GM12801 (cell line): ENCODE data around the gene CFAP74.

Experiments
- CTCF ChIP-seq: IDR thresholded peaks from one replicate; pipeline ENCODE4 v1.5.1; 2011; ENCODE audit warnings: control low read depth; ENCODE audit not compliant: insufficient read length; ENCODE audit errors: extremely low read depth

Gene CFAP74

DNA sequence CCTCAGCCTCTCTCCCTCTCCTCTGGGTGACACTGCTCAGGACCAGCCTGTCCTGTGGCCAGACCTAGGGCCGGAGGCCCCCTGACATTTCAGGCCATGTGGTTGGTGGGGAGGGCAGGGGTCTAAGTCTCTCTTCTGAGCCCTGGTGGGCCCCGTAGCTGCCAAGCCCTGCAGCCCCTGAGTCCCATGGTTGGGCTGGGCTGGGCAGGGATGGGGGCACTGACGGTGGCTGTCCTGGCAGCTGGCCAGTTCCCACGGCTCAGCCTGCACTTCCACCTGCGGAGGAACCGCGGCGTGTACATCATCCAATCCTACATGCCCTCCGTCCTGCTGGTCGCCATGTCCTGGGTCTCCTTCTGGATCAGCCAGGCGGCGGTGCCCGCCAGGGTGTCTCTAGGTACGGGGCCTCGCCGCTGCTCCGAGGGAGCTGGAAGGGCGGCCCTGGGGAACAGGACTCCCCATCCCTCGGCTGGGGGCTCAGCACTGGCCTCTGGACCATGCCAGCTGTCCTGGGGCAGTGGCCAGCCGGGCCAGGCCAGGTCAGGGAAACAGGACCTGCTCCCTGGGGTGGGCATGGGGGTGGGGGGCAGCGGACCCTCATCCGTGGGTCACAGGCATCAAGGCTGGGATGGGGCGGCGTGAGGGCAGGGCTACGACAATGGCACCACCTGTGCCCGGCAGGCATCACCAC is 25.4 kb upstream of the CFAP74 start:
- no peak for TF ChIP-seq CTCF

- no peak for TF ChIP-seq CTCF
Measured at GRCh38 chr1:2027961-2028583, 24.5 kb upstream of the CFAP74 start.

DNA sequence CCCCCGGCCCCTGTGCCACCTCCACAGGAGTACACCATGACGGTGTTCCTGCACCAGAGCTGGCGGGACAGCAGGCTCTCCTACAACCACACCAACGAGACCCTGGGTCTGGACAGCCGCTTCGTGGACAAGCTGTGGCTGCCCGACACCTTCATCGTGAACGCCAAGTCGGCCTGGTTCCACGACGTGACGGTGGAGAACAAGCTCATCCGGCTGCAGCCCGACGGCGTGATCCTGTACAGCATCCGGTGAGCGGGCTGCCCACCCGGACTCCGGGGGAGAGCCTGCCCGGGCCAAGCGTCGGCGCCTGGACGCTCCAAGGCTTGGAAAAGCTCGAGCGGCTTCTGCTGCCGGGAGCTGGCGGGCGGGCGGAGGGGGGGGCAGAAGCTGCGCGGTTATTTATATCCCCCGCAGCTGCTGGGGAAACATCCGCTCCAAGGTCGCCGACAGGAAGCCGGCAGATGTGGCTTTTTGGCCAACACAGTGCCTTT is 21.9 kb upstream of the CFAP74 start:
- no peak for TF ChIP-seq CTCF

DNA sequence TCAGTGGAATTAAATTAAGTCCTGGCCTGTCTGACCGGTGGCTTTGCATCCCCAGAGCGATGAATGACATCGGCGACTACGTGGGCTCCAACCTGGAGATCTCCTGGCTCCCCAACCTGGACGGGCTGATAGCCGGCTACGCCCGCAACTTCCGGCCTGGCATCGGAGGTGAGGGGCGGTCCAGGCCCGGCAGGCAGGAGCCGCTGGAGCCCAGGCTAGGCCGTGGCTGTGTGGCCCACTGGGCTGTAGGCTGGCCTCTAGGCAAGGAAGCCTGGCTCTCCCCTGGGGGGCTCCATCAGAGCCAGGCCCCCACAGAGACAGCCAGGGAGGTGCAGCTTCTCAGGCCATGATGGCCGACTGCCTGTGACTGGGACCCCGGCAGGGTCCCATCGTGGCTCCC is 21.3 kb upstream of the CFAP74 start:
- TF ChIP-seq CTCF, result no peak

GRCh38 chr1:2024451-2024850 is 20.9 kb upstream of the CFAP74 start:
- no peak for TF ChIP-seq CTCF

DNA sequence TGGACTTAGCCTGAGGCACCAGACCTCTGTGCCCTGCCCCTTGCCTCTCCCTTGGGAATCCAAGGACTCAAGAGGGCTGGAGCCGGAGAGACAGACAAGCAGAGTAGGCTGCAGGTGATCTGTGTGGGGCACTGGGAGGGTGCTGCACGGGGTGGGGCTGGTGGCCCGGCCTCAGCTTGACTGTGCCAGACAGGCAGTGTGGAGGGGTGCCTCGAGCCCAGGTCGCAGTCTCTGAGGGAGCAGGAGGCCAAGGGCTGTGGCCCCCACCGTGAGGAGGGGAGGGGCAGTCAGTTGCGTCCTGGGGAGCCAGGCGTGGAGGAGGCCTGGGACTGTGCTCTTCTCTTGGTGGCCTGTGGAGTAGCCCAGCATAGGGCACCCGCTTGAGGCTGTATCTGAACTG is 19.6 kb upstream of the CFAP74 start:
- no peak for TF ChIP-seq CTCF

DNA sequence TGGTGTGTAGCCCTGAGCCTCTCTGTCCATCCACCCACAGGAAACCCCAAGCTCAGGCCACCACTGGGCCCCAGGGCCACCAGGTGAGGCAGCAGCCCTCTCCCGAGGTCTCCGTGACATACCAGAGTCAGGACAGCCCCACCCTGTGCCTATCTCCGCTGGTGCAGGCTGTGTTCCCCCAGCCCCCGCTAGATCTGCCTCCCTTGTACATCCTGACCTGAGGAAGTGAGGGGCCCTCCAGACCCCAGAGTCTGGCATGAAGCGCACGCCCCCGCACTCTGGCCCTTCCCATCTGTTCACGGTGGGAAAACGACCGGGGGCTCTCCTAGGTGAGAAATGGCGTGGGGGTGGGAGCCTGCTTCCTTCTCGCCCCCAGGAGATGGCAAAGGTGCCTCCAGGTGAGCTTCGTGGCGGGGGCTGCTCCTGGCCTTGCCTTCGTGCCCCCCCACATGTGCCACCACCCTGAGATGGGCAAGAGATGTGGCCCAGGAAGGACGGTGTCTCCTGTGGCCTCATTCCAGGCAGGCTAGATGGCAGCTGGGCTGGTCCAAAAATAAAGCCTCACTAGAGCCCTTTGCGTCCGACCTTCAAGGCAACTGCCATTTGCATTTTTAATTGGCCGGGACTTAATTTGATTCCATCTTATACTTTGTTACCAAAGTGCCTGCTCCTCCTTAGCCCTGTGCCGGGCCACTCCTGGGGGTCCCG is 18.6 kb upstream of the CFAP74 start:
- TF ChIP-seq CTCF, result no peak
